ENCODE results near the gene RPS29. TPM values are rescaled to one million over a fixed set of nuclear protein-coding genes. Genes with fewer than 3 reads are reported as not detected.

Gene RPS29
- total RNA-seq, 4 donors from 2014 or later = 2,027 to 8,808 (median 4,209) TPM

Small RNA genes lying within 50 kb of the gene (small RNA-seq; reads per million reads assigned to genes)
- gene AL139099.3 (0 reads per million in 4 donors), gene AL139099.4 (0 reads per million in 4 donors), gene RF00019 (0 reads per million in 4 donors), gene RNA5SP384 (0 reads per million in 4 donors)

Other genes with a start within 250 kb of the RPS29 start
- gene LRR1, start 12.6 kb upstream of the RPS29 start, total RNA-seq = 10 to 100 TPM in 2 of 4 donors, 1 to 10 TPM in 2; 4.0 to 13.9 (median 9.9) TPM
- 100 to 1,000 TPM; 169 to 352 (median 270) TPM for gene RPL36AL, start 34.2 kb upstream of the RPS29 start, total RNA-seq
- gene MGAT2, start 34.4 kb upstream of the RPS29 start, total RNA-seq = 10 to 100 TPM; 17.4 to 29.8 (median 23.0) TPM
- gene DNAAF2, start 48.9 kb upstream of the RPS29 start, total RNA-seq = 10 to 100 TPM in 1 of 4 donors, 1 to 10 TPM in 3; 6.8 to 10.4 (median 9.0) TPM
- gene POLE2, start 101.8 kb upstream of the RPS29 start, total RNA-seq = under 1 TPM in 3 of 4 donors, not detected in 1; 0.79 to 0.94 (median 0.93) TPM
- 10 to 100 TPM in 2 of 4 donors, 1 to 10 TPM in 2; 7.3 to 14.3 (median 10.5) TPM for gene KLHDC1, start 106.7 kb upstream of the RPS29 start, total RNA-seq
- gene KLHDC2, start 181.8 kb upstream of the RPS29 start, total RNA-seq = 100 to 1,000 TPM in 1 of 4 donors, 10 to 100 TPM in 3; 72.3 to 113 (median 97.1) TPM